Ecto neural progenitor cell (in vitro differentiated cells): Measurements from ENCODE around the gene AMDHD2.

ENCODE experiments used
- DNase-seq: peaks from one replicate; pipeline ENCODE4 v3.0.0-alpha.2; 2018; ENCODE audit warnings: low spot score

The AMDHD2 gene

GRCh38 chr16:2483939-2484897 is 36.0 kb upstream of the AMDHD2 start:
- no peak for DNase-seq

GRCh38 chr16:2484898-2485508 is 35.2 kb upstream of the AMDHD2 start:
- DNase-seq = no peak

- DNase-seq = no peak
Observed at GRCh38 chr16:2485811-2486507, 34.2 kb upstream of the AMDHD2 start.

- DNase-seq = no peak
Observed at GRCh38 chr16:2486645-2487516, 33.3 kb upstream of the AMDHD2 start.

GRCh38 chr16:2487517-2487842 is 32.7 kb upstream of the AMDHD2 start:
- DNase-seq = no peak

GRCh38 chr16:2487903-2488531 is 32.2 kb upstream of the AMDHD2 start:
- no peak for DNase-seq

GRCh38 chr16:2489581-2489980 is 30.6 kb upstream of the AMDHD2 start:
- DNase-seq = no peak

- no peak for DNase-seq
Observed at GRCh38 chr16:2490190-2491105, 29.7 kb upstream of the AMDHD2 start.

- no peak for DNase-seq
Observed at GRCh38 chr16:2492292-2492691, 27.9 kb upstream of the AMDHD2 start.

- DNase-seq = no peak
Observed at GRCh38 chr16:2493605-2494004, 26.6 kb upstream of the AMDHD2 start.

GRCh38 chr16:2494616-2495015 is 25.6 kb upstream of the AMDHD2 start:
- DNase-seq = no peak

GRCh38 chr16:2495041-2495440 is 25.1 kb upstream of the AMDHD2 start:
- DNase-seq = no peak

- DNase-seq = no peak
Observed at GRCh38 chr16:2496223-2497115, 23.7 kb upstream of the AMDHD2 start.

GRCh38 chr16:2497116-2497630 is 23.0 kb upstream of the AMDHD2 start:
- DNase-seq = no peak

- no peak for DNase-seq
Observed at GRCh38 chr16:2497695-2498484, 22.3 kb upstream of the AMDHD2 start.

GRCh38 chr16:2498531-2499253 is 21.5 kb upstream of the AMDHD2 start:
- DNase-seq = no peak

- DNase-seq = no peak
Observed at GRCh38 chr16:2499454-2499853, 20.7 kb upstream of the AMDHD2 start.
